T-cell (primary cell): ENCODE measurements around the gene SOX15. TPM values are rescaled to one million over a fixed set of nuclear protein-coding genes. Genes with fewer than 3 reads are reported as not detected.

ENCODE experiments used
- ATAC-seq, 4 experiments: fragments of 200-7000 bp in 3 of 4; fragments of 150-1000 bp in 1 of 4; cut with Tn5 transposase; replicated peaks in 1 of 4; 1 replicate in 3 of 4; 2 replicates in 1 of 4; pipeline ENCODE4 v1.10.0; 2021; ENCODE audit warnings: moderate library complexity in 3 of 4, mild to moderate bottlenecking in 2 of 4, moderate number of reproducible peaks in 1 of 4
- CTCF ChIA-PET, 2 donors: fragments of 300-600 bp; sonication (Branson Sonifier 250); formaldehyde crosslinking; loops; one replicate each; lab custom pipeline; 2022; ENCODE audit warnings: antibody characterized with exemption in 2 of 2; lab: Charles Lee
- POLR2A ChIA-PET, 2 donors: fragments of 300-600 bp; sonication (Branson Sonifier 250); formaldehyde crosslinking; loops; one replicate each; lab custom pipeline; 2022; ENCODE audit warnings: antibody characterized with exemption in 2 of 2; lab: Charles Lee
- DNase-seq, 35 experiments: peaks; one replicate each; pipeline versions ENCODE4 v3.0.0 to v3.0.0-alpha.2; 2013 to 2023
- H3K27ac ChIP-seq: one replicate; pipeline ENCODE4 v1.5.1; 2013; ENCODE audit warnings: low read length
- H3K27me3 ChIP-seq, 2 experiments: replicated peaks in 1 of 2; 1 replicate in 1 of 2; 2 replicates in 1 of 2; pipeline versions ENCODE4 v1.6.1 to v1.7.0; 2013; ENCODE audit warnings: low read length in 1 of 2, mixed read lengths in 1 of 2; ENCODE audit not compliant: control insufficient read depth in 2 of 2, insufficient read depth in 2 of 2; ENCODE audit errors: extremely low read depth in 1 of 2
- H3K36me3 ChIP-seq, 2 donors: 1 replicate in 1 of 2; 2 replicates in 1 of 2; pipeline versions ENCODE4 v1.6.1 to v1.7.0; 2013; ENCODE audit warnings: low read length in 1 of 2; ENCODE audit not compliant: control insufficient read depth in 2 of 2, insufficient read depth in 1 of 2; ENCODE audit errors: extremely low read depth in 1 of 2
- H3K4me1 ChIP-seq, 2 experiments: 1 replicate in 1 of 2; 2 replicates in 1 of 2; pipeline versions ENCODE4 v1.6.1 to v1.7.0; 2013; ENCODE audit warnings: low read length in 2 of 2, mixed read lengths in 1 of 2; ENCODE audit not compliant: insufficient read depth in 2 of 2, control insufficient read depth in 1 of 2; ENCODE audit errors: extremely low read depth in 1 of 2
- H3K4me3 ChIP-seq, 2 donors: 1 replicate in 1 of 2; 2 replicates in 1 of 2; pipeline versions ENCODE4 v1.5.1 to v1.7.0; 2013; ENCODE audit warnings: mild to moderate bottlenecking in 2 of 2, low read length in 1 of 2, moderate library complexity in 1 of 2; ENCODE audit not compliant: control insufficient read depth in 1 of 2; ENCODE audit errors: extremely low read depth in 1 of 2
- H3K9me3 ChIP-seq: 2 replicates; pipeline ENCODE4 v1.7.0; 2013
- H3K27ac Mint-ChIP-seq, 2 donors: one replicate each; pipeline ENCODE4 v1.8.0; 2020 to 2021; ENCODE audit warnings: mild to moderate bottlenecking in 2 of 2, mixed read lengths in 2 of 2
- H3K27me3 Mint-ChIP-seq, 2 donors: one replicate each; pipeline ENCODE4 v1.8.0; 2021 to 2022; ENCODE audit warnings: mixed read lengths in 2 of 2
- H3K36me3 Mint-ChIP-seq: one replicate; pipeline ENCODE4 v1.8.0; 2021; ENCODE audit warnings: mixed read lengths
- H3K4me1 Mint-ChIP-seq, 3 donors: one replicate each; pipeline ENCODE4 v1.8.0; 2020 to 2022; ENCODE audit warnings: mixed read lengths in 3 of 3, mild to moderate bottlenecking in 1 of 3
- H3K4me3 Mint-ChIP-seq, 3 donors: one replicate each; pipeline ENCODE4 v1.8.0; 2020 to 2022; ENCODE audit warnings: mild to moderate bottlenecking in 3 of 3, mixed read lengths in 3 of 3, moderate library complexity in 3 of 3
- H3K9me3 Mint-ChIP-seq, 3 donors: one replicate each; pipeline ENCODE4 v1.8.0; 2020 to 2022; ENCODE audit warnings: mixed read lengths in 3 of 3
- WGBS: methylation state at CpG from one replicate; pipeline ENCODE4 v1.1.5; 2013; ENCODE audit warnings: missing lambda C conversion rate; ENCODE audit not compliant: insufficient coverage; 5-methylcytosine and 5-hydroxymethylcytosine counted together
- total RNA-seq, 35 experiments: library from RNA in 6 of 35; stranded (reverse) in 6 of 35; fragments of 120-200 nt in 1 of 35; gene quantifications; one replicate each; pipeline versions ENCODE4 v1.2.1 to v1.2.4 and lab custom pipeline; 2013 to 2026

The SOX15 gene
- total RNA-seq, 5 donors from 2014 or later (not counting 1 experiment from before 2014, with no cell fraction given), result 0.70 to 1.2 (median 1.1) TPM; not detected in 2

DNA sequence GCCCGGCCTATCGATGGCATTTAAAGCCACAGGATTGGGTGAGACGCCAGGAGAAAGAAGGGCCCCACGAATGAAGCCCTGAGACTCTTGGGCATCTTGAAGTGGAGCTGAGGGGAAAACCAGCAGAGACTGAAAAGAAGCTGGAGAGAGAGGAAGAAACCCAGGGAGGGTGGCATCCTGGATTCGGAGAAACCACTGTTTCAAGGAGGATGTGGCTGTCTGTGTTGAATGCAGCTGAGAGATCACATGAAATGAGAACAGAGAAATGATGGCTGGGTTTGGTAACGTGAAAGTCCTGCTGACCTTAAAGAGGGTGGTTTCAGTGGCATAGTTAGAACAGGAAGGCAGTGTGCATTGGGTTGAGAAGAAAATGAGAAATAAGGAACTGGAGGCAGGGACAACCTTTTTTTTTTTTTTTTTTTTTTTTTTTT is 37.3 kb downstream of the SOX15 start:
- H3K27me3 ChIP-seq, result no peaks in the 10 kb centered on the region
- ATAC-seq (peak; percentile 64 to 82 (median 67)), DNase-seq (peak in 18 of 35 experiments; percentile 8 to 68 (median 35))
- WGBS, result 16% methylated on average over 6 of the region's 6 CpGs
- H3K9me3 ChIP-seq, result no peaks in the 10 kb centered on the region
- POLR2A ChIA-PET, result interaction anchor here (0.6 to 0.7 kb wide), 3 partner anchors 12 to 61 kb away, joined by 4 to 9 read pairs (median 5); no protein-coding TSS in a partner anchor
- H3K4me3 ChIP-seq, result no peak overlapping the region
- H3K36me3 ChIP-seq, result peaks cover 6 to 17% of the 10 kb centered on the region in 2 donors
- Mint-ChIP-seq H3K4me3 (peak overlapping the region; percentile 7 to 89 (median 67)), H3K9me3 (no peaks in the 10 kb centered on the region), H3K36me3 (peaks cover 21% of the 10 kb centered on the region), H3K27me3 (no peaks in the 10 kb centered on the region), H3K4me1 (peaks cover 64 to 89% (median 71%) of the 10 kb centered on the region in 3 donors), H3K27ac (peak overlapping the region; percentile 92)
- peak overlapping the region; percentile 65 for H3K27ac ChIP-seq
- CTCF ChIA-PET, result interaction anchor here (0.6 to 1.6 kb wide), 4 partner anchors 8 to 117 kb away, joined by 3 to 7 read pairs (median 4); partner anchors contain the start of gene TMEM102 (in 1 of the 2)
- H3K4me1 ChIP-seq, result peaks cover 34 to 80% of the 10 kb centered on the region in 2 experiments

GRCh38 chr17:7551396-7551795 is 38.5 kb downstream of the SOX15 start:
- ChIA-PET CTCF (interaction anchor here in 1 of 2 donors (1.6 kb wide), 1 partner anchor 9 kb away, joined by 7 read pairs; no protein-coding TSS in a partner anchor), POLR2A (no interaction called here)
- Mint-ChIP-seq H3K27ac (peak overlapping the region; percentile 92), H3K4me1 (peaks cover 60 to 86% (median 70%) of the 10 kb centered on the region in 3 donors), H3K9me3 (no peaks in the 10 kb centered on the region), H3K36me3 (peaks cover 18% of the 10 kb centered on the region), H3K4me3 (peak overlapping the region in 2 of 3 donors; percentile 47 to 89), H3K27me3 (no peaks in the 10 kb centered on the region)
- Histone ChIP-seq H3K27me3 (no peaks in the 10 kb centered on the region), H3K36me3 (peaks cover 6 to 8% of the 10 kb centered on the region in 2 donors), H3K27ac (peak overlapping the region; percentile 32), H3K4me1 (peaks cover 32 to 80% of the 10 kb centered on the region in 2 experiments), H3K4me3 (no peak overlapping the region), H3K9me3 (no peaks in the 10 kb centered on the region)
- no peak for ATAC-seq
- WGBS, result 11% methylated on average over 1 of the region's 4 CpGs
- no peak for DNase-seq

GRCh38 chr17:7550344-7550743 is 39.5 kb downstream of the SOX15 start:
- Histone ChIP-seq H3K36me3 (peaks cover 6 to 8% of the 10 kb centered on the region in 2 donors), H3K27me3 (no peaks in the 10 kb centered on the region), H3K4me1 (peaks cover 32 to 77% of the 10 kb centered on the region in 2 experiments), H3K9me3 (no peaks in the 10 kb centered on the region), H3K4me3 (peak overlapping the region in 1 of 2 donors; percentile 59), H3K27ac (peak overlapping the region; percentile 71)
- peak overlapping the region; percentile 84 to 90 (median 89) for H3K4me3 Mint-ChIP-seq
- H3K27ac Mint-ChIP-seq, result peak overlapping the region; percentile 92
- ATAC-seq, result no peak
- no peaks in the 10 kb centered on the region for H3K9me3 Mint-ChIP-seq
- POLR2A ChIA-PET, result no interaction called here
- CTCF ChIA-PET, result interaction anchor here in 1 of 2 donors (0.9 kb wide), 1 partner anchor 11 kb away, joined by 4 read pairs; the partner anchor contains the start of gene SENP3
- no peak for DNase-seq
- H3K4me1 Mint-ChIP-seq, result peaks cover 56 to 75% (median 65%) of the 10 kb centered on the region in 3 donors
- H3K36me3 Mint-ChIP-seq, result peaks cover 13% of the 10 kb centered on the region
- 79% methylated on average over 3 of the region's 6 CpGs for WGBS
- no peaks in the 10 kb centered on the region for H3K27me3 Mint-ChIP-seq

- Mint-ChIP-seq H3K36me3 (peaks cover 8% of the 10 kb centered on the region), H3K4me3 (peak overlapping the region; percentile 84 to 90 (median 89)), H3K4me1 (peaks cover 51 to 67% (median 59%) of the 10 kb centered on the region in 3 donors), H3K9me3 (no peaks in the 10 kb centered on the region), H3K27ac (peak overlapping the region; percentile 92), H3K27me3 (no peaks in the 10 kb centered on the region)
- peak overlapping the region; percentile 59 to 81 for H3K4me3 ChIP-seq
- H3K27ac ChIP-seq, result peak overlapping the region; percentile 71
- WGBS, result 6% methylated on average over 17 of the region's 20 CpGs
- peaks cover 32 to 69% of the 10 kb centered on the region in 2 experiments for H3K4me1 ChIP-seq
- H3K27me3 ChIP-seq, result no peaks in the 10 kb centered on the region
- POLR2A ChIA-PET, result interaction anchor here (0.5 to 0.7 kb wide), 2 partner anchors 28 to 34 kb away, joined by 3 to 5 read pairs; no protein-coding TSS in a partner anchor
- H3K9me3 ChIP-seq, result no peaks in the 10 kb centered on the region
- peaks cover 6 to 8% of the 10 kb centered on the region in 2 donors for H3K36me3 ChIP-seq
- DNase-seq, result peak in 26 of 35 experiments; percentile 8 to 58 (median 34)
- peak; percentile 43 to 58 (median 51) for ATAC-seq
- CTCF ChIA-PET, result interaction anchor here in 1 of 2 donors (0.7 to 0.9 kb wide), 2 partner anchors 12 to 22 kb away, joined by 4 to 5 read pairs; partner anchors contain the start of gene SENP3
Measured at GRCh38 chr17:7549401-7550055, 40.4 kb downstream of the SOX15 start.

- DNase-seq, result peak in 27 of 35 experiments; percentile 7 to 68 (median 36)
- POLR2A ChIA-PET, result interaction anchor here in 1 of 2 donors (0.7 kb wide), 1 partner anchor 34 kb away, joined by 3 read pairs; no protein-coding TSS in a partner anchor
- Histone ChIP-seq H3K36me3 (peaks cover 6 to 8% of the 10 kb centered on the region in 2 donors), H3K27me3 (no peaks in the 10 kb centered on the region), H3K4me3 (peak within 1 kb of the TSS; percentile 81 to 84), H3K27ac (peak within 1 kb of the TSS; percentile 71), H3K4me1 (peaks cover 29 to 62% of the 10 kb centered on the region in 2 experiments), H3K9me3 (no peaks in the 10 kb centered on the region)
- Mint-ChIP-seq H3K27me3 (no peaks in the 10 kb centered on the region), H3K4me1 (peaks cover 48 to 61% (median 56%) of the 10 kb centered on the region in 3 donors), H3K36me3 (peaks cover 5% of the 10 kb centered on the region), H3K9me3 (no peaks in the 10 kb centered on the region), H3K27ac (peak within 1 kb of the TSS; percentile 96 to 97), H3K4me3 (peak within 1 kb of the TSS; percentile 84 to 90 (median 89))
- peak; percentile 20 to 72 (median 66) for ATAC-seq
- CTCF ChIA-PET, result interaction anchor here in 1 of 2 donors (0.6 to 1.0 kb wide), 5 partner anchors 21 to 206 kb away, joined by 3 to 10 read pairs (median 4); no protein-coding TSS in a partner anchor
- WGBS, result under 1% methylated on average over 45 of the region's 65 CpGs
Measured at GRCh38 chr17:7548585-7549400, 41.1 kb downstream of the SOX15 start, which contains the start of gene TNFSF12. TSS of gene TNFSF12 (plus strand) at chr17:7549058. CDS start at chr17:7549154, 96 bp downstream.
